PFSK-1 (cell line): ENCODE data around the gene MIEN1.

ENCODE experiments used
- FOXP2 ChIP-seq: optimal IDR thresholded peaks from 2 replicates; pipeline ENCODE3; 2011; ENCODE audit warnings: borderline replicate concordance, control low read depth, inconsistent platforms; ENCODE audit not compliant: insufficient read depth; ENCODE audit errors: extremely low read length, extremely low read depth
- POLR2AphosphoS5 ChIP-seq: IDR thresholded peaks from 2 replicates; pipeline ENCODE4 v1.6.1; 2012; ENCODE audit warnings: low read depth, mild to moderate bottlenecking, control low read depth, low read length, moderate library complexity
- SIN3A ChIP-seq: IDR thresholded peaks from 2 replicates; pipeline ENCODE4 v1.6.1; 2012; ENCODE audit warnings: mild to moderate bottlenecking, low read length, moderate library complexity, borderline replicate concordance; ENCODE audit not compliant: insufficient read depth
- TAF1 ChIP-seq: IDR thresholded peaks from 2 replicates; pipeline ENCODE4 v1.6.1; 2012; ENCODE audit warnings: low read length, control low read depth, borderline replicate concordance; ENCODE audit not compliant: insufficient read depth
- TF ChIP-seq, protein P1 (sequence below), 2 experiments: IDR thresholded peaks; 2 replicates each; pipeline versions ENCODE4 v1.6.1 to v1.8.0; 2011 to 2012; ENCODE audit warnings: low read depth in 2 of 2, low read length in 2 of 2, control low read depth in 1 of 2, inconsistent platforms in 1 of 2, mild to moderate bottlenecking in 1 of 2, moderate library complexity in 1 of 2; ENCODE audit not compliant: insufficient read depth in 1 of 2

The MIEN1 gene

DNA sequence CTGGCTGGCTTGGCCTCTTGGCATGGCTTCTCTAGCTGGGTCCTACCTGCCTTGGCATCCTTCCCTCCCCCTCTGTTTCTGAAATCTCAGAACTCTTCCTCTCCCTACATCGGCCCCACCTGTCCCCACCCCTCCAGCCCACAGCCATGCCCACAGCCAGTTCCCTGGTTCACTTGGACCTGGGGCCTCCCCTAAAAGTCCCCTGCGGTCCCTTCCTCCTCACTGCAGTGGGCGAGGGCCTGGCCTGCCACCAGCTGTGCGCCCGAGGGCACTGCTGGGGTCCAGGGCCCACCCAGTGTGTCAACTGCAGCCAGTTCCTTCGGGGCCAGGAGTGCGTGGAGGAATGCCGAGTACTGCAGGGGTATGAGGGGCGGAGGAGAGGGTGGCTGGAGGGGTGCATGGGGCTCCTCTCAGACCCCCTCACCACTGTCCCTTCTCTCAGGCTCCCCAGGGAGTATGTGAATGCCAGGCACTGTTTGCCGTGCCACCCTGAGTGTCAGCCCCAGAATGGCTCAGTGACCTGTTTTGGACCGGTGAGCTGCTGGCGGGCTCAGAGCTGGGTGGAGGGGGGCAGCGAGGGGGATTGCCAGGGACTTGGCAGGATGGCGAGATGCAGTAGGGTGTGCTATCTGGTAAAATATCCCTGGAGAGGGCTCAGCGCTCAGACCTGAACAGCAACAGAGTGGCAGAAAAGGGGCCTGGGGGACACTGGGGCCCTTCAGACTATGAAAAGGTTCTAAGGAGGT, 14.1 kb downstream of the MIEN1 start:
- TF ChIP-seq POLR2AphosphoS5: no peak
- TF ChIP-seq, protein P1, sequence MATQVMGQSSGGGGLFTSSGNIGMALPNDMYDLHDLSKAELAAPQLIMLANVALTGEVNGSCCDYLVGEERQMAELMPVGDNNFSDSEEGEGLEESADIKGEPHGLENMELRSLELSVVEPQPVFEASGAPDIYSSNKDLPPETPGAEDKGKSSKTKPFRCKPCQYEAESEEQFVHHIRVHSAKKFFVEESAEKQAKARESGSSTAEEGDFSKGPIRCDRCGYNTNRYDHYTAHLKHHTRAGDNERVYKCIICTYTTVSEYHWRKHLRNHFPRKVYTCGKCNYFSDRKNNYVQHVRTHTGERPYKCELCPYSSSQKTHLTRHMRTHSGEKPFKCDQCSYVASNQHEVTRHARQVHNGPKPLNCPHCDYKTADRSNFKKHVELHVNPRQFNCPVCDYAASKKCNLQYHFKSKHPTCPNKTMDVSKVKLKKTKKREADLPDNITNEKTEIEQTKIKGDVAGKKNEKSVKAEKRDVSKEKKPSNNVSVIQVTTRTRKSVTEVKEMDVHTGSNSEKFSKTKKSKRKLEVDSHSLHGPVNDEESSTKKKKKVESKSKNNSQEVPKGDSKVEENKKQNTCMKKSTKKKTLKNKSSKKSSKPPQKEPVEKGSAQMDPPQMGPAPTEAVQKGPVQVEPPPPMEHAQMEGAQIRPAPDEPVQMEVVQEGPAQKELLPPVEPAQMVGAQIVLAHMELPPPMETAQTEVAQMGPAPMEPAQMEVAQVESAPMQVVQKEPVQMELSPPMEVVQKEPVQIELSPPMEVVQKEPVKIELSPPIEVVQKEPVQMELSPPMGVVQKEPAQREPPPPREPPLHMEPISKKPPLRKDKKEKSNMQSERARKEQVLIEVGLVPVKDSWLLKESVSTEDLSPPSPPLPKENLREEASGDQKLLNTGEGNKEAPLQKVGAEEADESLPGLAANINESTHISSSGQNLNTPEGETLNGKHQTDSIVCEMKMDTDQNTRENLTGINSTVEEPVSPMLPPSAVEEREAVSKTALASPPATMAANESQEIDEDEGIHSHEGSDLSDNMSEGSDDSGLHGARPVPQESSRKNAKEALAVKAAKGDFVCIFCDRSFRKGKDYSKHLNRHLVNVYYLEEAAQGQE (IDR thresholded peaks at IDR 0.05; ENCODE audit: insufficient read depth in 1 of 2, low read depth in 2 of 2, low read length in 2 of 2): no peak
- no peak for TF ChIP-seq FOXP2
- no peak for TF ChIP-seq SIN3A
- no peak for TF ChIP-seq TAF1

DNA sequence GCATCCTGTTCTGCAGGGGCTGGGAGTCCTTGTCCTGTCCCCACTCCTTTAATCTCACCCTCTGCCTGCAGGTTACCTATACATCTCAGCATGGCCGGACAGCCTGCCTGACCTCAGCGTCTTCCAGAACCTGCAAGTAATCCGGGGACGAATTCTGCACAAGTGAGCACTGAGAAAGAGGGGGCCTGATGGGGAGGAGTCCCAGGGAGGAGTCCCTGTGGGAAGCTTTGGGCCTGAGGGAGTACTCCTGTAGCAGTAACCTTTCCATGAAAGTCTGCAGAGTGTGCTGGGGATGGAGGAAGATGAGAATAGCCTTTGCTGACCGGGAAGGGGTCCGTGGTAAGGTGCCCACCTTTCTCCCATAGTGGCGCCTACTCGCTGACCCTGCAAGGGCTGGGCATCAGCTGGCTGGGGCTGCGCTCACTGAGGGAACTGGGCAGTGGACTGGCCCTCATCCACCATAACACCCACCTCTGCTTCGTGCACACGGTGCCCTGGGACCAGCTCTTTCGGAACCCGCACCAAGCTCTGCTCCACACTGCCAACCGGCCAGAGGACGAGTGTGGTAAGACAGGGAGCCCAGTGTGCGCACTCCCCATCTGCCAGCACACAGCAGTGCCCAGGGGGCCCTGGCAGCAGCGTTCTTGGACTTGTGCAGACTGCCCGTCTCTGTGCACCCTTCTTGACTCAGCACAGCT, 14.8 kb downstream of the MIEN1 start:
- TF ChIP-seq FOXP2: no peak
- no peak for TF ChIP-seq SIN3A
- no peak for TF ChIP-seq POLR2AphosphoS5
- TF ChIP-seq TAF1: no peak
- TF ChIP-seq, protein P1 (IDR thresholded peaks at IDR 0.05; ENCODE audit: insufficient read depth in 1 of 2, low read depth in 2 of 2, low read length in 2 of 2): no peak

DNA sequence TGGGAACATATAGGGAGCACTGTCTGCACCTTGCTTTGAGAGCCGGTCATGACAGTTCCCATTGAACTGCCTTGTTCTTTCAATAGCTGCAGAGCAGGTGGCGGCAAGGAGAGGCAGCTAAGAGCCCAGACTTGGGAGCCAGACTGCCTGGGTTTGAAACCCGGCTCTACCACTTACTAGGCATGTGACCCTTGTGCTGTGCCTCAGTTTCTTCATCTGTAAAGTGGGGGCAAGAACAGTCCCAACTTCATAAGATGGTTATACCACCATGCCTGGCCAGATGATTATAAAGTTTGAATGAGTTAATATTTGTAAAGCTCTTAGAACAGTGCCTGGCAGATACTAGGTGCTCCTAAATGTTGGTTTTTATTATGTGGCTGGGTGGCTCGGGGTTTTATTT, 16.1 kb downstream of the MIEN1 start:
- no peak for TF ChIP-seq SIN3A

DNA sequence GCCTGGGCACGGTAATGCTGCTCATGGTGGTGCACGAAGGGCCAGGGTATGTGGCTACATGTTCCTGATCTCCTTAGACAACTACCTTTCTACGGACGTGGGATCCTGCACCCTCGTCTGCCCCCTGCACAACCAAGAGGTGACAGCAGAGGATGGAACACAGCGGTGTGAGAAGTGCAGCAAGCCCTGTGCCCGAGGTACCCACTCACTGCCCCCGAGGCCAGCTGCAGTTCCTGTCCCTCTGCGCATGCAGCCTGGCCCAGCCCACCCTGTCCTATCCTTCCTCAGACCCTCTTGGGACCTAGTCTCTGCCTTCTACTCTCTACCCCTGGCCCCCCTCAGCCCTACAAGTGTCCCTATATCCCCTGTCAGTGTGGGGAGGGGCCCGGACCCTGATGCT, 18.5 kb downstream of the MIEN1 start:
- TF ChIP-seq POLR2AphosphoS5: no peak
- TF ChIP-seq TAF1: no peak
- TF ChIP-seq, protein P1 (IDR thresholded peaks at IDR 0.05; ENCODE audit: insufficient read depth in 1 of 2, low read depth in 2 of 2, low read length in 2 of 2): no peak
- no peak for TF ChIP-seq FOXP2
- no peak for TF ChIP-seq SIN3A

DNA sequence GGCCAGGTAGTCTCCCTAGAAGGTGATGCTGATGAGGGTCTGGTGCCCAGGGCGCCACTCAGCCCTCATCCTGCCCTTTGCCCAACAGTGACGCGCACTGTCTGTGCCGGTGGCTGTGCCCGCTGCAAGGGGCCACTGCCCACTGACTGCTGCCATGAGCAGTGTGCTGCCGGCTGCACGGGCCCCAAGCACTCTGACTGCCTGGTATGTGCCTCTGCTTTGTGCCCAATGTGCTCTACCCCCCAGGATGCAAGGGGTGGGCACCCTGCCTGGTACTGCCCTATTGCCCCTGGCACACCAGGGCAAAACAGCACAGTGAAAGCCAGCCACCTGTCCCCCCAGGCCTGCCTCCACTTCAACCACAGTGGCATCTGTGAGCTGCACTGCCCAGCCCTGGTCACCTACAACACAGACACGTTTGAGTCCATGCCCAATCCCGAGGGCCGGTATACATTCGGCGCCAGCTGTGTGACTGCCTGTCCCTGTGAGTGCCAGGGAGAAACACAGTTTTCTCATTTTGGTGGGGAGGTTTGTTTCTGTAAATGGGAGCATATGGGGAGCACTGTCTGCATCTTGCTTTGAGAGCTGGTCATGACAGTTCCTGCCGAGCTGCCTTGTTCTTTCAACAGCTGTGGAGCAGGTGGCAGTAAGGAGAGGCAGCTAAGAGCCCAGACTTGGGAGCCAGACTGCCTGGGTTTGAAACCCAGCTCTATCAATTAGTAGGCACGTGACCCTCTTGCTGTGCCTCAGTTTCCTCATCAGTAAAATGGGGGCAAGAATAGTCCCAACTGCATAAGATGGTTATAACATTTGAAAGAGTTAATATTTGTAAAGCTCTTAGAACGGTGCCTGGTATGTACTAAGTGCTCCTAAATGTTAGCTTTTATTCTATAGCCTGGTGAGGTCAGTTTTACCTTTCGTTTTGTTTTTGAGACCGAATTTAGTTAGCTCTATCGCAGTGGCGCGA, 20.1 kb downstream of the MIEN1 start:
- TF ChIP-seq SIN3A: no peak
- TF ChIP-seq, protein P1 (IDR thresholded peaks at IDR 0.05; ENCODE audit: insufficient read depth in 1 of 2, low read depth in 2 of 2, low read length in 2 of 2): no peak
- no peak for TF ChIP-seq FOXP2
- TF ChIP-seq TAF1: no peak
- no peak for TF ChIP-seq POLR2AphosphoS5
